Testis (tissue), 2 donors: ENCODE data around the gene IFNL3.

Experiments used
- CTCF ChIP-seq, 3 experiments: fragments of 450-650 bp in 2 of 3; fragments of 200-600 bp in 1 of 3; sonication (generic) in 1 of 3; IDR thresholded peaks; one replicate each; pipeline ENCODE4 v1.5.1; 2016 to 2019; ENCODE audit warnings: antibody characterized with exemption in 3 of 3, mild to moderate bottlenecking in 2 of 3, moderate library complexity in 1 of 3
- POLR2A ChIP-seq: fragments of 450-650 bp; IDR thresholded peaks from one replicate; pipeline ENCODE4 v1.6.1; 2017; ENCODE audit warnings: antibody characterized with exemption, mild to moderate bottlenecking, moderate library complexity

DNA sequence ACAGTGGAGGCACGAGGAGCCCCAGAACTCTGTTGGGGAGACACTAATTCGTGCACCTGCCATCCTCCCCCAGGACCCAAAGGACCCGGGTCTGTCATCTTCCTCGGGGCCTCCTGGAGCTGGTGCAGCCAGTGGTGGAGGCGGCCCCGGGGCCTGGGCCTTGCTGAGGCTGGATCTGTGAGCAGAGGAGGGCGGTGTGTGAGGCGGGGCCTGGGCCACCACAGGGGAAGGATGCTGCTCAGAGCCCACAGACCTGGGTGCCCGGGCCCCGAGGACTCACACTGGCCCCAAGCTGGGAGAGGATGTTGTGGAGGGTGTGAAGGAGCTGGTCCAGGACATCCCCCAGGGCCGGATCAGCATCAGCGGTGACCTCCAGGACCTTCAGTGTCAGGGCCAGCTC is 8.3 kb downstream of the IFNL3 start:
- TF ChIP-seq CTCF (IDR thresholded peaks at IDR 0.05) (no peak), POLR2A (no peak)
